IMR-90 (cell line): Measurements from ENCODE around the gene ACVR1. TPM values are rescaled to one million over a fixed set of nuclear protein-coding genes. Genes with fewer than 3 reads are reported as not detected.
A peak's percentile ranks its signal among the peaks of the same experiment; 100 is the strongest.

Experiments used
- ATAC-seq: fragments of 200-7000 bp; cut with Tn5 transposase; 2 replicates; pipeline ENCODE4 v1.9.1; 2020; ENCODE audit warnings: low read depth, mild to moderate bottlenecking, moderate library complexity
- BruUV-seq: library from RNA; stranded (reverse); fragments of 400-500 nt; replicated peaks from 2 replicates; lab custom pipeline; 2021; lab: Mats Ljungman, UMichigan
- CTCF ChIA-PET: fragments of 300-600 bp; formaldehyde crosslinking; extraction: SDS; loops from one replicate; lab custom pipeline; 2021; ENCODE audit warnings: antibody characterized with exemption; lab: Yijun Ruan, JAX
- POLR2A ChIA-PET: fragments of 300-600 bp; sonication (Branson Sonifier 250); formaldehyde crosslinking; loops from one replicate; lab custom pipeline; 2022; ENCODE audit warnings: antibody characterized with exemption; ENCODE audit not compliant: unreplicated experiment; lab: Charles Lee
- DNase-seq: peaks from one replicate; pipeline ENCODE4 v3.0.0; 2013
- H2AFZ ChIP-seq: replicated peaks from 2 replicates; pipeline ENCODE3; 2013; ENCODE audit warnings: low read length, mild to moderate bottlenecking; ENCODE audit not compliant: poor library complexity
- H2AK5ac ChIP-seq: 2 replicates; pipeline ENCODE4 v1.6.1; 2013; ENCODE audit warnings: low read depth, low read length, inconsistent platforms
- H2AK9ac ChIP-seq: replicated peaks from 2 replicates; pipeline ENCODE3; 2013; ENCODE audit warnings: mild to moderate bottlenecking, low read depth, low read length, moderate library complexity; ENCODE audit not compliant: poor library complexity
- H2BK120ac ChIP-seq: 2 replicates; pipeline ENCODE4 v1.6.1; 2013; ENCODE audit warnings: low read depth, low read length, inconsistent platforms
- H2BK15ac ChIP-seq: 3 replicates; pipeline ENCODE4 v1.6.1; 2013; ENCODE audit warnings: low read depth, low read length, inconsistent platforms
- H2BK20ac ChIP-seq: 2 replicates; pipeline ENCODE4 v1.6.1; 2013; ENCODE audit warnings: low read depth, mild to moderate bottlenecking, inconsistent platforms, low read length, moderate library complexity
- H2BK5ac ChIP-seq: 2 replicates; pipeline ENCODE4 v1.6.1; 2013; ENCODE audit warnings: mild to moderate bottlenecking, low read depth, low read length, inconsistent platforms; ENCODE audit not compliant: poor library complexity, severe bottlenecking
- H3K14ac ChIP-seq: replicated peaks from 2 replicates; pipeline ENCODE4 v1.6.1; 2013; ENCODE audit warnings: low read depth, low read length, inconsistent platforms
- H3K18ac ChIP-seq: 2 replicates; pipeline ENCODE4 v1.6.1; 2013; ENCODE audit warnings: low read depth, low read length, control low read depth
- H3K23ac ChIP-seq: 2 replicates; pipeline ENCODE4 v1.6.1; 2013; ENCODE audit warnings: low read depth, low read length, inconsistent platforms
- H3K27ac ChIP-seq: 2 replicates; pipeline ENCODE4 v1.5.1; 2013; ENCODE audit warnings: mild to moderate bottlenecking, control low read depth, low read length; ENCODE audit not compliant: insufficient read depth
- H3K27me3 ChIP-seq: 2 replicates; pipeline ENCODE4 v1.6.1; 2013; ENCODE audit warnings: low read length; ENCODE audit not compliant: control insufficient read depth, insufficient read depth
- H3K36me3 ChIP-seq: 2 replicates; pipeline ENCODE4 v1.6.1; 2013; ENCODE audit warnings: low read length, mixed read lengths; ENCODE audit not compliant: control insufficient read depth, insufficient read depth
- H3K4ac ChIP-seq: 2 replicates; pipeline ENCODE4 v1.6.1; 2013; ENCODE audit warnings: low read depth, low read length, inconsistent platforms
- H3K4me1 ChIP-seq: 2 replicates; pipeline ENCODE4 v1.6.1; 2013; ENCODE audit warnings: low read length, mixed read lengths; ENCODE audit not compliant: control insufficient read depth, insufficient read depth
- H3K4me2 ChIP-seq: 2 replicates; pipeline ENCODE4 v1.6.1; 2013; ENCODE audit warnings: low read depth, mild to moderate bottlenecking, control low read depth, low read length, moderate library complexity
- H3K4me3 ChIP-seq: 2 replicates; pipeline ENCODE4 v1.5.1; 2013; ENCODE audit warnings: low read depth, mild to moderate bottlenecking, control low read depth, low read length, moderate library complexity; ENCODE audit not compliant: insufficient read depth
- H3K56ac ChIP-seq: 2 replicates; pipeline ENCODE4 v1.6.1; 2013; ENCODE audit warnings: low read length, inconsistent platforms; ENCODE audit not compliant: insufficient read depth; ENCODE audit errors: extremely low read depth
- H3K79me1 ChIP-seq, 2 experiments: 2 replicates each; pipeline ENCODE4 v1.6.1; 2013; ENCODE audit warnings: low read length in 2 of 2, inconsistent platforms in 1 of 2, low read depth in 1 of 2
- H3K9ac ChIP-seq: 2 replicates; pipeline ENCODE4 v1.6.1; 2013; ENCODE audit warnings: low read depth, low read length, control low read depth
- H3K9me1 ChIP-seq: 2 replicates; pipeline ENCODE4 v1.6.1; 2013; ENCODE audit warnings: low read length, inconsistent platforms; ENCODE audit not compliant: insufficient read depth
- H3K9me3 ChIP-seq: 2 replicates; pipeline ENCODE4 v1.6.1; 2013; ENCODE audit warnings: low read length; ENCODE audit not compliant: control insufficient read depth, insufficient read depth
- H4K20me1 ChIP-seq: 2 replicates; pipeline ENCODE4 v1.6.1; 2013; ENCODE audit warnings: low read length, inconsistent platforms; ENCODE audit not compliant: insufficient read depth
- H4K5ac ChIP-seq: 2 replicates; pipeline ENCODE4 v1.6.1; 2013; ENCODE audit warnings: mild to moderate bottlenecking, low read depth, low read length, control low read depth
- H4K8ac ChIP-seq, 2 experiments: 2 replicates each; pipeline ENCODE4 v1.6.1; 2013; ENCODE audit warnings: low read depth in 2 of 2, low read length in 2 of 2, control low read depth in 1 of 2, inconsistent platforms in 1 of 2
- H4K91ac ChIP-seq: 2 replicates; pipeline ENCODE4 v1.6.1; 2013; ENCODE audit warnings: low read depth, low read length, inconsistent platforms; ENCODE audit not compliant: insufficient read depth
- CEBPB ChIP-seq: IDR thresholded peaks from 2 replicates; pipeline ENCODE4 v1.6.1; 2012; ENCODE audit warnings: low read depth, low read length, improper control_type of control experiment
- CHD1 ChIP-seq: IDR thresholded peaks from 2 replicates; pipeline ENCODE4 v1.6.1; 2012; ENCODE audit warnings: low read depth, low read length, improper control_type of control experiment
- WGBS, 2 experiments: methylation state at CpG; one replicate each; pipeline versions ENCODE4 v1.1.5 to v1.1.7; 2013; ENCODE audit warnings: missing lambda C conversion rate in 2 of 2; ENCODE audit not compliant: insufficient read length in 1 of 2; ENCODE audit errors: extremely low coverage in 2 of 2; 5-methylcytosine and 5-hydroxymethylcytosine counted together
- dilution Hi-C: fragments of 300-500 bp; cut with HindIII; formaldehyde crosslinking; loops from one replicate; pipeline ENCODE4 v1.14.3; 2018; ENCODE audit warnings: low sequenced_read_pairs; ENCODE audit not compliant: unreplicated experiment
- in situ Hi-C: fragments of 300-500 bp; cut with MboI; formaldehyde crosslinking; loops from 3 replicates; pipeline ENCODE4 v1.14.3; 2019; ENCODE audit warnings: low sequenced_read_pairs, inconsistent platforms, mixed read lengths
- intact Hi-C: fragments of 100-400 bp; cut with micrococcal nuclease; formaldehyde crosslinking; loops from 2 replicates; pipeline ENCODE4 v1.10.0; 2022
- polyA plus RNA-seq, 3 experiments: library from polyadenylated mRNA; depleted of rRNA; stranded (reverse); fragments of >200 nt; gene quantifications; 2 replicates each; pipeline ENCODE4 v1.2.3, GENCODE V29; 2012; ENCODE audit warnings: low replicate concordance in 1 of 3
- total RNA-seq: library from RNA; depleted of rRNA; stranded (reverse); fragments of >200 nt; gene quantifications from 2 replicates; pipeline ENCODE4 v1.2.3, GENCODE V29; 2012

ACVR1 gene
- total and polyA plus RNA-seq, 2 of the 4 experiments (the other 2 are of a cell fraction), result 21.1 to 40.8 TPM

- Histone ChIP-seq H3K36me3 (peaks cover 4% of the 10 kb centered on the region; the same call in 1 of the 2 replicates), H3K56ac (no peak overlapping the region), H3K18ac (no peak overlapping the region), H2BK20ac (no peak overlapping the region), H3K9ac (no peak overlapping the region), H2BK120ac (no peak overlapping the region), H2AK9ac (no peak overlapping the region), H2BK15ac (no peak overlapping the region), H3K4ac (no peak overlapping the region), H4K20me1 (peaks cover 13% of the 10 kb centered on the region; the same call in 1 of the 2 replicates), H3K4me1 (peaks cover 19% of the 10 kb centered on the region), H3K4me3 (no peak overlapping the region), H2AK5ac (no peak overlapping the region), H2BK5ac (no peak overlapping the region), H4K5ac (no peak overlapping the region), H3K4me2 (no peak overlapping the region), H4K8ac (no peak overlapping the region), H3K79me1 (peaks cover 27 to 61% of the 10 kb centered on the region in 2 experiments), H3K9me1 (peaks cover 18% of the 10 kb centered on the region), H3K27ac (no peak overlapping the region), H3K27me3 (no peaks in the 10 kb centered on the region), H4K91ac (no peak overlapping the region), H3K14ac (no peak overlapping the region), H3K9me3 (no peaks in the 10 kb centered on the region), H2AFZ (no peak overlapping the region), H3K23ac (no peak overlapping the region)
- no TSS peak for BruUV-seq
- intact Hi-C loops (loop anchor here (10.0 kb wide), 1 partner anchor 670 kb away; the partner anchor contains the start of genes CCDC148 and PKP4), dilution Hi-C loops (no loop called here), in situ Hi-C loops (loop anchor here (5.0 kb wide), 1 partner anchor 92 kb away; the partner anchor contains the start of gene ACVR1)
- POLR2A ChIA-PET, result no interaction called here
- peak; percentile 48 for DNase-seq
- ATAC-seq, result no peak
- TF ChIP-seq CEBPB (0 out of 2 replicates have a peak, but pooled peaks have one; percentile 27), CHD1 (no peak)
- CTCF ChIA-PET, result interaction anchor here (0.7 to 1.1 kb wide), 2 partner anchors 9 to 56 kb away, joined by 3 to 4 read pairs; no protein-coding TSS in a partner anchor
- no CpG with 5 or more reads among the region's 3 CpGs for WGBS, 2 experiments
These were observed 90.9 kb downstream of the ACVR1 start for GRCh38 chr2:157785200-157785599.
